Activated CD4-positive, alpha-beta T cell treated with anti-CD3 and anti-CD28 coated beads, Interleukin-2, amount 50 U/mL, for 16 hours (primary cell): ENCODE measurements around the gene FOXD4.
"Not testable (repeated sequence)": the region's sequence is repeated elsewhere in the genome, so short reads cannot be mapped to it uniquely, and the experiment has no call there.

Experiments
- DNase-seq: peaks from one replicate; pipeline ENCODE4 v3.0.0-alpha.2; 2020

Gene FOXD4

GRCh38 chr9:117995-118467, at the start of gene FOXD4:
FOXD4 (minus strand) TSS chr9:118417; CDS start chr9:118119, 298 bp downstream.
- DNase-seq, result not testable (repeated sequence)

- DNase-seq, result not testable (repeated sequence)
Measured at GRCh38 chr9:159871-160270, 41.7 kb upstream of the FOXD4 start.

GRCh38 chr9:151173-151572, 33.0 kb upstream of the FOXD4 start:
- not testable (repeated sequence) for DNase-seq

GRCh38 chr9:139880-140279, 21.7 kb upstream of the FOXD4 start:
- DNase-seq, result not testable (repeated sequence)

GRCh38 chr9:117144-117994, 848 bp downstream of the FOXD4 start:
- not testable (repeated sequence) for DNase-seq

GRCh38 chr9:116239-117077, 1.8 kb downstream of the FOXD4 start:
- DNase-seq, result not testable (repeated sequence)

- not testable (repeated sequence) for DNase-seq
Measured at GRCh38 chr9:115118-115451, 3.1 kb downstream of the FOXD4 start.

GRCh38 chr9:114267-115117, 3.7 kb downstream of the FOXD4 start:
- not testable (repeated sequence) for DNase-seq

- peak; percentile 31 for DNase-seq
Measured at GRCh38 chr9:113468-114266, 4.5 kb downstream of the FOXD4 start.

GRCh38 chr9:112589-113467, 5.4 kb downstream of the FOXD4 start:
- DNase-seq, result not testable (repeated sequence)

GRCh38 chr9:110672-111071, 7.5 kb downstream of the FOXD4 start:
- not testable (repeated sequence) for DNase-seq

GRCh38 chr9:109540-109939, 8.7 kb downstream of the FOXD4 start:
- not testable (repeated sequence) for DNase-seq

- not testable (repeated sequence) for DNase-seq
Measured at GRCh38 chr9:108742-109495, 9.3 kb downstream of the FOXD4 start.

- not testable (repeated sequence) for DNase-seq
Measured at GRCh38 chr9:105991-106390, 12.2 kb downstream of the FOXD4 start.

- DNase-seq, result not testable (repeated sequence)
Measured at GRCh38 chr9:100430-100829, 17.8 kb downstream of the FOXD4 start.

GRCh38 chr9:99867-100266, 18.4 kb downstream of the FOXD4 start:
- DNase-seq, result not testable (repeated sequence)

- not testable (repeated sequence) for DNase-seq
Measured at GRCh38 chr9:98775-99174, 19.4 kb downstream of the FOXD4 start.

GRCh38 chr9:94992-95391, 23.2 kb downstream of the FOXD4 start:
- not testable (repeated sequence) for DNase-seq

- DNase-seq, result not testable (repeated sequence)
Measured at GRCh38 chr9:94323-94722, 23.9 kb downstream of the FOXD4 start.

GRCh38 chr9:93909-94308, 24.3 kb downstream of the FOXD4 start:
- not testable (repeated sequence) for DNase-seq
